Endodermal cell (in vitro differentiated cells): Measurements from ENCODE around the gene KIRREL2. TPM values are rescaled to one million over a fixed set of nuclear protein-coding genes. Genes with fewer than 3 reads are reported as not detected.

Experiments used
- DNase-seq: peaks from one replicate; pipeline ENCODE4 v3.0.0-alpha.2; 2017
- H3K27ac ChIP-seq: 2 replicates; pipeline ENCODE4 v1.5.1; 2013; ENCODE audit warnings: mild to moderate bottlenecking, low read depth, low read length, moderate library complexity
- H3K27me3 ChIP-seq: 2 replicates; pipeline ENCODE4 v1.6.1; 2013; ENCODE audit warnings: mild to moderate bottlenecking, low read length, moderate library complexity; ENCODE audit not compliant: insufficient read depth, control insufficient read depth, poor library complexity, severe bottlenecking
- H3K36me3 ChIP-seq: 2 replicates; pipeline ENCODE4 v1.7.0; 2013; ENCODE audit warnings: mild to moderate bottlenecking, low read length, moderate library complexity; ENCODE audit not compliant: control insufficient read depth, insufficient read depth
- H3K4me1 ChIP-seq: one replicate; pipeline ENCODE4 v1.7.0; 2013; ENCODE audit warnings: low read length; ENCODE audit not compliant: control insufficient read depth, insufficient read depth
- H3K4me3 ChIP-seq: 2 replicates; pipeline ENCODE4 v1.5.1; 2013; ENCODE audit warnings: mild to moderate bottlenecking, low read length, moderate library complexity
- H3K9ac ChIP-seq: 2 replicates; pipeline ENCODE4 v1.6.1; 2013; ENCODE audit warnings: mild to moderate bottlenecking, low read length, moderate library complexity; ENCODE audit not compliant: poor library complexity, severe bottlenecking; ENCODE audit errors: extremely low read depth
- H3K9me3 ChIP-seq: 2 replicates; pipeline ENCODE4 v1.6.1; 2013; ENCODE audit warnings: mild to moderate bottlenecking, low read length, moderate library complexity; ENCODE audit not compliant: control insufficient read depth
- H3K27ac Mint-ChIP-seq: 2 replicates; pipeline ENCODE4 v1.8.0; 2020; ENCODE audit warnings: mixed read lengths
- H3K27me3 Mint-ChIP-seq: 2 replicates; pipeline ENCODE4 v1.8.0; 2021; ENCODE audit warnings: mild to moderate bottlenecking, mixed read lengths; ENCODE audit not compliant: insufficient read depth
- H3K36me3 Mint-ChIP-seq: 2 replicates; pipeline ENCODE4 v1.8.0; 2020; ENCODE audit warnings: low read depth, mixed read lengths
- H3K4me1 Mint-ChIP-seq: 2 replicates; pipeline ENCODE4 v1.8.0; 2020; ENCODE audit warnings: mixed read lengths
- H3K4me3 Mint-ChIP-seq: 2 replicates; pipeline ENCODE4 v1.8.0; 2020; ENCODE audit warnings: mild to moderate bottlenecking, moderate library complexity, mixed read lengths
- H3K9me3 Mint-ChIP-seq: 2 replicates; pipeline ENCODE4 v1.8.0; 2020; ENCODE audit warnings: mild to moderate bottlenecking, mixed read lengths
- CTCF ChIP-seq: fragments of 200-600 bp; sonication (generic); conservative IDR thresholded peaks from 2 replicates; pipeline ENCODE4 v1.5.0; 2021; ENCODE audit warnings: antibody characterized with exemption, mild to moderate bottlenecking
- WGBS, 2 experiments: methylation state at CpG; one replicate each; pipeline versions ENCODE4 v1.1.5 to v1.1.7; 2013; ENCODE audit warnings: missing lambda C conversion rate in 2 of 2, mixed read lengths in 1 of 2; ENCODE audit not compliant: insufficient coverage in 1 of 2, insufficient read length in 1 of 2; 5-methylcytosine and 5-hydroxymethylcytosine counted together
- total RNA-seq, 2 donors: library from RNA; stranded (reverse); fragmentation: NEBNext Ultra II Directional in 1 of 2; extraction: Animal tissue kit (Norgen Biotek cat#: 25700) in 1 of 2; gene quantifications; 2 replicates in 1 of 2; 3 replicates in 1 of 2; pipeline ENCODE4 v1.2.1, GENCODE V29; 2021

KIRREL2 gene
- total RNA-seq, 2 donors from 2014 or later = 1.4 to 2.3 TPM

GRCh38 chr19:35874392-35874930 lies 17.8 kb downstream of the KIRREL2 start:
- WGBS, 2 experiments = 92 to 97% methylated on average over 29 to 32 of the region's 32 CpGs
- peaks cover 15% of the 10 kb centered on the region for H3K27me3 Mint-ChIP-seq

GRCh38 chr19:35879068-35879467 lies 22.4 kb downstream of the KIRREL2 start:
- no peak for DNase-seq
- no peak overlapping the region for H3K4me3 ChIP-seq
- no peak overlapping the region for H3K9ac ChIP-seq
- H3K27me3 ChIP-seq = peaks cover 21% of the 10 kb centered on the region
- no peak overlapping the region for H3K27ac ChIP-seq
- Mint-ChIP-seq H3K4me3 (no peak overlapping the region), H3K27me3 (peaks cover 10% of the 10 kb centered on the region), H3K36me3 (no peaks in the 10 kb centered on the region), H3K4me1 (peaks cover 3% of the 10 kb centered on the region), H3K27ac (no peak overlapping the region), H3K9me3 (no peaks in the 10 kb centered on the region)
- H3K9me3 ChIP-seq = no peaks in the 10 kb centered on the region
- no peaks in the 10 kb centered on the region for H3K36me3 ChIP-seq
- H3K4me1 ChIP-seq = no peaks in the 10 kb centered on the region
- WGBS, 2 experiments = 64% methylated on average over 15 to 23 of the region's 23 CpGs
- no peak for TF ChIP-seq CTCF

More at GRCh38 chr19:35874392-35874930, 17.8 kb downstream of the KIRREL2 start:
- Histone ChIP-seq H3K27ac (no peak overlapping the region), H3K36me3 (no peaks in the 10 kb centered on the region), H3K4me1 (no peaks in the 10 kb centered on the region), H3K9ac (no peak overlapping the region), H3K27me3 (peaks cover 19% of the 10 kb centered on the region), H3K4me3 (no peak overlapping the region), H3K9me3 (no peaks in the 10 kb centered on the region)
- no peak overlapping the region for H3K27ac Mint-ChIP-seq
- no peak for DNase-seq
- H3K4me1 Mint-ChIP-seq = peaks cover under 1% of the 10 kb centered on the region
- H3K4me3 Mint-ChIP-seq = no peak overlapping the region
- H3K9me3 Mint-ChIP-seq = no peaks in the 10 kb centered on the region
- no peaks in the 10 kb centered on the region for H3K36me3 Mint-ChIP-seq
- no peak for TF ChIP-seq CTCF

- no peak overlapping the region for H3K27ac Mint-ChIP-seq
Measured at GRCh38 chr19:35879770-35880317, 23.1 kb downstream of the KIRREL2 start.

More at GRCh38 chr19:35879770-35880317, 23.1 kb downstream of the KIRREL2 start:
- Histone ChIP-seq H3K36me3 (no peaks in the 10 kb centered on the region), H3K4me3 (no peak overlapping the region), H3K9ac (no peak overlapping the region), H3K9me3 (no peaks in the 10 kb centered on the region), H3K27me3 (peaks cover 21% of the 10 kb centered on the region), H3K4me1 (no peaks in the 10 kb centered on the region), H3K27ac (no peak overlapping the region)
- peaks cover 10% of the 10 kb centered on the region for H3K27me3 Mint-ChIP-seq
- TF ChIP-seq CTCF = no peak
- no peaks in the 10 kb centered on the region for H3K9me3 Mint-ChIP-seq
- WGBS, 2 experiments = 4% methylated on average over 24 to 28 of the region's 28 CpGs
- peak; percentile 98 for DNase-seq
- H3K4me3 Mint-ChIP-seq = no peak overlapping the region
- peaks cover 3% of the 10 kb centered on the region for H3K4me1 Mint-ChIP-seq
- no peaks in the 10 kb centered on the region for H3K36me3 Mint-ChIP-seq
